ENCODE measurements around the gene FSD1. TPM values are rescaled to one million over a fixed set of nuclear protein-coding genes. Genes with fewer than 3 reads are reported as not detected.
"Not testable (repeated sequence)": the region's sequence is repeated elsewhere in the genome, so short reads cannot be mapped to it uniquely, and the experiment has no call there.

The FSD1 gene
- total RNA-seq, 4 donors from 2014 or later: not detected

DNA sequence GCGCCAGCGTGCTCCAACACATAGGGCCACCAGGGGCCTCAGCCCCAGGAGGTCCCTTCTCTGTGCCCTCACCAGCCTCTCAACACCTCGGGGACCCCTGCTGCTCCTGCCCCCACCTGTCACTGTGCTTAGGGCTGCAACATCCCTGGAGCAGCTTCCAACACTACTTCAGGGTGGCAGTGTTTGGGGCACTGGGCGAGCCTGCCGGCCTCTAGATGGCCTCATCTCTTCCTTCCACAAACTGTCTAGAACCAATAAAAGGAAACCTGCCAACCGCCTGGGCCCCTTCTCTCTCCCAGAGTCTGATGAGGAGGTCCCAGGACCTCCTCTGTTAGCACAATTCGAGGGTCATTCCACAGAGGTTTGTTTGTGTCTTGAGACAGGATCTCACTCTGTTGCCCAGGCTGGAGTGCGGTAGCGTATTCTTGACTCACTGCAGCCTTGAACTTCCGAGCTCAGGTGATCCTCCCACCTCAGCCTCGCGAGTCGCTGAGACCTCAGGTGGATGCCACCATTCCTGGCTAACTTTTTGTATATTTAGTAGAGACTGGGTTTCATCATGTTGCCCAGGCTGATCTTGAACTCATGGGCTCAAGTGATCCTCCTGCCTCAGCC, 35.5 kb upstream of the FSD1 start:
- DNase-seq: no peak
- intact Hi-C loops (cut with DNase I): loop anchor here (10.0 kb wide), 1 partner anchor 256 kb away; no protein-coding TSS in a partner anchor

DNA sequence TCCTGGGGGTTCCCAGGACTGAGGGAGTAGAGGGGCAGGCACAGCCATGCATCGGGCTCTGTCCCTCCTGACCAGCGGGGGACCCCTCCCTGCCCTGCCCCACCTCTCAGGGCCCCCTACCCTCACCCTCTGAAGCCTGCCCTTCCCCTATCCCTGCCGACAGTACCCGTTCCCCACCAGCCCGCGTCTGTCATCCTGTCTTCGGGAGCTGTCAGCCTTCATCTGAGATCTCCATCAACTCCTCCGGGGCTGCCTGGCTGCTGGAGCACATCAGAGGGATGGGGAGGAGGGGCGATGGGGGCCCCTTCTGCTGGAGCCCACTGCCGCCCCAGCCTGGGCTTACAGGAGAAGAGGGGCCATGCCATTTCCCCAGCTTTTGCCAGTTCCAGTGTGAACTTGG, 31.5 kb upstream of the FSD1 start:
- Histone ChIP-seq H3K4me1 (no peaks in the 10 kb centered on the region), H3K27ac (no peak overlapping the region), H3K4me3 (replicated peaks in 1 of 3) (no peak overlapping the region), H3K36me3 (peaks cover 13 to 14% of the 10 kb centered on the region in 2 donors), H3K9me3 (no peaks in the 10 kb centered on the region), H3K27me3 (no peaks in the 10 kb centered on the region)
- DNase-seq: no peak
- 51 to 59% methylated on average over 10 of the region's 10 CpGs for WGBS, 2 donors
- TF ChIP-seq, protein P1, sequence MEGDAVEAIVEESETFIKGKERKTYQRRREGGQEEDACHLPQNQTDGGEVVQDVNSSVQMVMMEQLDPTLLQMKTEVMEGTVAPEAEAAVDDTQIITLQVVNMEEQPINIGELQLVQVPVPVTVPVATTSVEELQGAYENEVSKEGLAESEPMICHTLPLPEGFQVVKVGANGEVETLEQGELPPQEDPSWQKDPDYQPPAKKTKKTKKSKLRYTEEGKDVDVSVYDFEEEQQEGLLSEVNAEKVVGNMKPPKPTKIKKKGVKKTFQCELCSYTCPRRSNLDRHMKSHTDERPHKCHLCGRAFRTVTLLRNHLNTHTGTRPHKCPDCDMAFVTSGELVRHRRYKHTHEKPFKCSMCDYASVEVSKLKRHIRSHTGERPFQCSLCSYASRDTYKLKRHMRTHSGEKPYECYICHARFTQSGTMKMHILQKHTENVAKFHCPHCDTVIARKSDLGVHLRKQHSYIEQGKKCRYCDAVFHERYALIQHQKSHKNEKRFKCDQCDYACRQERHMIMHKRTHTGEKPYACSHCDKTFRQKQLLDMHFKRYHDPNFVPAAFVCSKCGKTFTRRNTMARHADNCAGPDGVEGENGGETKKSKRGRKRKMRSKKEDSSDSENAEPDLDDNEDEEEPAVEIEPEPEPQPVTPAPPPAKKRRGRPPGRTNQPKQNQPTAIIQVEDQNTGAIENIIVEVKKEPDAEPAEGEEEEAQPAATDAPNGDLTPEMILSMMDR (IDR thresholded peaks at IDR 0.05): no peak
- no peak for TF ChIP-seq POLR2A (IDR thresholded peaks at IDR 0.05)
- intact Hi-C loops (cut with DNase I): no loop called here

More for the DNA sequence above, 35.5 kb upstream of the FSD1 start:
- H3K36me3 ChIP-seq: peaks cover 20 to 33% of the 10 kb centered on the region in 2 donors
- no peaks in the 10 kb centered on the region for H3K27me3 ChIP-seq
- H3K9me3 ChIP-seq: no peaks in the 10 kb centered on the region
- WGBS, 2 donors: 86 to 93% methylated on average over 7 to 10 of the region's 13 CpGs
- TF ChIP-seq, protein P1 (IDR thresholded peaks at IDR 0.05): no peak
- no peaks in the 10 kb centered on the region for H3K4me1 ChIP-seq
- no peak overlapping the region for H3K27ac ChIP-seq
- no peak overlapping the region for H3K4me3 ChIP-seq (replicated peaks in 1 of 3)

DNA sequence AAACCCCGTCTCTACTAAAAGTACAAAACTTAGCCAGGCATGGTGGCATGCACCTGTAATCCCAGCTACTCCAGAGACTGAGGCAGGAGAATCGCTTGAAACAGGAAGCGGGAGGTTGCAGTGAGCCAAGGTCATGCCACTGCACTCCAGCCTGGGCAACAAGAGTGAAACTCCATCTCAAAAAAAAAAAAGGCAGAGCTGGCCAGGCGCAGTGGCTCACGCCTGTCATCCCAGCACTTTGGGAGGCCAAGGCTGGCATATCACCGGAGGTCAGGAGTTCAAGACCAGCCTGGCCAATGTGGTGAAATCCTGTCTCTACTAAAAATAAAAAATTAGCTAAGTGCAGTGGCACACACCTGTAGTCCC, 30.1 kb upstream of the FSD1 start:
- H3K36me3 ChIP-seq; H3K4me3 ChIP-seq (replicated peaks in 1 of 3); H3K27ac ChIP-seq; H3K9me3 ChIP-seq; intact Hi-C loops (cut with DNase I); H3K27me3 ChIP-seq; H3K4me1 ChIP-seq; DNase-seq: not testable (repeated sequence)
- 84 to 89% methylated on average over 6 of the region's 6 CpGs for WGBS, 2 donors

DNA sequence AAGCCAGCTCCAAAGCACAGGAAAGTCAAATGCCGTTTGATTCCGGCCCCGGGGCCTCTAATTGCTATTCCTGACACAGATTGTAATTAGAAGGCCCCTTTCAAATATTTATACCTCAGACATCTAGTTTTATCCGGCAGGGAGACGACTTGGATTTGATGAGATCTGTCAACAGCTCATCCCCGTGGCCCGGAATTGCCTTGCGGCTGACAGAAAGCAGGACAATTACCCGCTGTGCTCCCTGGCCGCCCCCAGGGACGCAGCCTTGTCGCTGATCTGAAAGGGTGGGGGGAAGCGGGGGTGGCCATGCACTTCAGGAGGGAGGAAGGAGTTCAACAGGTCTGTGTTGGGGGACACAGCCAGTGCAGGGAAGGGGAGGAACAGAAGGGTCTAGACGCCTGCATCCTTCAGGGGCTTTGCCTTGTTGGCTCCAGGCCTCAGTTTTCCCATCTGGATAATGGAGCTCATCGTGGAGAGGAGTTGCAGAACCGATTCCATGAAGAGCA, 27.2 kb upstream of the FSD1 start:
- whole genome bisulfite sequencing, 2 donors: 41 to 43% methylated on average over 16 of the region's 16 CpGs
- intact Hi-C loops (cut with DNase I): no loop called here
- peaks cover 0 to 9% of the 10 kb centered on the region in 2 donors for H3K4me1 ChIP-seq
- TF ChIP-seq POLR2A (IDR thresholded peaks at IDR 0.05): no peak
- TF ChIP-seq, protein P1 (IDR thresholded peaks at IDR 0.05): no peak
- H3K27me3 ChIP-seq: peaks cover 16% of the 10 kb centered on the region
- H3K27ac ChIP-seq: no peak overlapping the region
- no peaks in the 10 kb centered on the region for H3K9me3 ChIP-seq
- no peak overlapping the region for H3K4me3 ChIP-seq (replicated peaks in 1 of 3)
- DNase-seq: no peak
- H3K36me3 ChIP-seq: no peaks in the 10 kb centered on the region

DNA sequence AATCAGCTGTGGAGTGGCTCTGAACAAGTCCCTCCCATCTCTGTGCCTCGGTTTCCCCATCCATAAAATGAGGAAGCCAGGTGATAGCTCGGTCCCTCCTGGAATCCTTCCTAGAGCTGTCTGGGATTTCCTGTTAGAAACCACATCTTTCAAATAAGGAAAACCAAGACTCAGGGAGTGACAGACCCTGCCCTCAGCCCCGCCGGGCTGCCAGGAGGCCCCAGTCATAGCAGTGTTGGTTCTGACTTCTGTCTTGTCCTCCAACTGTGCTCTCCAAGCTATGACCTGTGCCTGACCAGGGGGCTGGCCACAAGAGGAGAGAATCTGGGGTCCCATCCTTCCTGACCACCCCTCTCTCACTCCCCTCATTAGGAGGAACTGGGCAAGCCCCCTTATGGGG, 26.4 kb upstream of the FSD1 start:
- Histone ChIP-seq H3K27me3 (peaks cover 16% of the 10 kb centered on the region), H3K9me3 (no peaks in the 10 kb centered on the region), H3K4me3 (replicated peaks in 1 of 3) (no peak overlapping the region), H3K4me1 (peaks cover 0 to 9% of the 10 kb centered on the region in 2 donors), H3K27ac (no peak overlapping the region), H3K36me3 (no peaks in the 10 kb centered on the region)
- DNase-seq: no peak
- TF ChIP-seq POLR2A (IDR thresholded peaks at IDR 0.05): no peak
- TF ChIP-seq, protein P1 (IDR thresholded peaks at IDR 0.05): no peak
- intact Hi-C loops (cut with DNase I): no loop called here
- WGBS, 2 donors: 11 to 19% methylated on average over 4 of the region's 4 CpGs

Data from thyroid gland (tissue), 4 donors.